Activated CD4-positive, alpha-beta T cell treated with anti-CD3 and anti-CD28 coated beads, Interleukin-2, amount 50 U/mL, for 4 hours (primary cell): ENCODE data around the gene SRCIN1.
A peak's percentile ranks its signal among the peaks of the same experiment; 100 is the strongest.
"Not testable (repeated sequence)": the region's sequence is repeated elsewhere in the genome, so short reads cannot be mapped to it uniquely, and the experiment has no call there.

ENCODE experiments used
- DNase-seq, 2 experiments: peaks; one replicate each; pipeline ENCODE4 v3.0.0-alpha.2; 2020

SRCIN1 gene

DNA sequence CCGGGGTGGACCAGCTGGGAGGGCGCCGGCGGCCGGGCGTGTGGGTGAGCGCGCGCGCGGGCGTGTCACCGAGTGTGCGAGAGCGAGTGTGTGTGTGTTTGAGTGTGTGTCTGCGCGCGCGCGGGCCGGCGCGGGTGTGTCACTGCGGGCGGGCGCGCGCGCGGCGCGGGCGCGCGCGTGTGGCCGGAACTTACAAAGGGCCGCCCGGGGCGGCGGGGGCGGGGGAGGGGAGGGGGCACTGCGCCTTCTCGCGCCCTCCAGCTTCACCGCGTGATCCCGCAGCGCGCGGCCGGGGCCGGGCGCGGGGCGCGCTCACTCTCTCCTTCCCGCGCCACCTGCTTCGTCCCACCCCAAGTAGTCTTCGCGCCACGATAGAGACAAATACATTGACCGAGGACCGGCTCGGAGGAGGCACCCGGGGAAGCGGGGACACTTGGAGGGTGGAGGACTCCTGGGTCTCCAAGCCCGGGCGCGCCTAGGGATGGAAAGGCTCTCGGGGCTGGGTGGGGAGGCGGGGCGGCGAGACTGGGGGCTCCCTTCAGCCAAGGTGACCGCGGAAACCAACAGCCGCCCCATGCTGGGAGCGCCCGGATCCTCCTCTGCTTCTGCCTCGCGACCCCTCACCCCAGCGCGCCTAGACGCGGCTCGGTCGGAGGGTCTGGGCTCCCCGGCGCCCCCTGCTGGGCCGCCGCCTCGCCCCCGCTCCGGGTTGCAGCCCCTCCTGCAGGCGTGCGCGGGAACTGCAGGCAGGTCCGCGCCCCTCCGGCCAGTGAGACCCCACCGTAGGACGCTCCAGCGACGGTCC, at the start of gene SRCIN1:
TSS of gene SRCIN1 (minus strand) at position 112 of the 805 bp plus-strand sequence. CDS start 247 bp downstream, outside the sequence.
- DNase-seq = peak; percentile 44 to 48

GRCh38 chr17:38654411-38655398, 49.0 kb upstream of the SRCIN1 start:
- DNase-seq = no peak

- DNase-seq = no peak
Observed at GRCh38 chr17:38653679-38654078, 47.9 kb upstream of the SRCIN1 start.

- no peak for DNase-seq
Observed at GRCh38 chr17:38653230-38653629, 47.5 kb upstream of the SRCIN1 start.

GRCh38 chr17:38650653-38651173, 45.0 kb upstream of the SRCIN1 start:
- DNase-seq = not testable (repeated sequence)

DNA sequence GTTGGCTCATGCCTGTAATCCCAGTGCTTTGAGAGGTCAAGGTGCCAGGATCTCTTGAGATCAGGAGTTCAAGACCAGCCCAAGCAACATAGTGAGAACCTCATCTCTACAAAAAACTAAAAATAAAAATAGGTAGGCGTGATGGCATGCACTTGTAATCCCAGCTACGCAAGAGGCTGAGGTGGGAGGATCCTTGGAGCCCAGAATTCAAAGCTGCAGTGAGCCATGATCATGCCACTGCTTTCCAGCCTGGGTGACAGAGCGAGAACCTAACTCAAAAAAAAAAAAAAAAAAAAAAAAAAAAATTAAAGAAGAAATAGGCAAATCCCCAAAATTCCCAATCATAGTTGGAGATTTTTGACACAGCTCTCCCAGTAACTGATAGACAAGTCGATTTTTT, 32.2 kb upstream of the SRCIN1 start:
- no peak for DNase-seq

DNA sequence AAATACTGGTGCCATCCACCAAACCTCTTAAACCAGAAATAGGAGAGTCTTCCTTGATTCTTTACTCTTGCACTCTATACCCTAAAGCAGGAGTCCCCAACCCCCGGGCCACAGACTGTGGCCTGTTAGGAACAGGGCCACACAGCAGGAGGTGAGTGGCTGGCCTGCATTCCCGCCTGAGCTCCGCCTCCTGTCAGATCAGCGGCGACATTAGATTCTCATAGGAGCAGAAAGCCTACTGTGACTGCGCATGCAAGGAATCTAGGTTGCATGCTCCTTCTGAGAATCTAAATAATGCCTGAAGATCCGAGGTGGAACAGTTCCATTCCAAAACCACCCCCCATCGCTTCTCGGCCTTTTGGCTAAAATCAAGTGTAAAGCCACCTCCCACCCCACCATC, 30.3 kb upstream of the SRCIN1 start:
- DNase-seq = no peak

- DNase-seq = no peak
Observed at GRCh38 chr17:38632334-38632733, 26.6 kb upstream of the SRCIN1 start.

DNA sequence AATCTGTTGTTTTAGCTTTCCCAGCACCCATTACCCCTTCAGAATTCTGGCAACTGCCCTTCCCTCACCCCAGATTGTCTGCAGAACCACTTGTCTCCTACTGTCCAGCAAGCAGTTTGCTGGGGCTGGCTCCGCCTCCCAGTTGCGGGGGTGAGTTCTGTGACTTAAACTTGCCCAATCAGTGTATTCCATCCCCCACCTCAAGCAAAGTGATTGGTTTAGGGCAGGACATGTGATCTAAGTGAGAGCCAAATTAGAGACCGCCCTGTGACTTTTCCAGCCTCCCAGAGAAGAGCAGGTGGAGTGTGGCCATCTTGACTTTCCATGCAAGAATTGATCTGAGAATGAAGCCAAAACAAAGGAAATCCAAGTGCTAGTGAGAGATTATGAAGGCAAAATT, 22.7 kb upstream of the SRCIN1 start:
- no peak for DNase-seq

GRCh38 chr17:38627957-38628356, 22.2 kb upstream of the SRCIN1 start:
- DNase-seq = no peak

- DNase-seq = not testable (repeated sequence)
Observed at GRCh38 chr17:38626606-38627226, 21.0 kb upstream of the SRCIN1 start.

GRCh38 chr17:38625482-38625881, 19.7 kb upstream of the SRCIN1 start:
- no peak for DNase-seq

DNA sequence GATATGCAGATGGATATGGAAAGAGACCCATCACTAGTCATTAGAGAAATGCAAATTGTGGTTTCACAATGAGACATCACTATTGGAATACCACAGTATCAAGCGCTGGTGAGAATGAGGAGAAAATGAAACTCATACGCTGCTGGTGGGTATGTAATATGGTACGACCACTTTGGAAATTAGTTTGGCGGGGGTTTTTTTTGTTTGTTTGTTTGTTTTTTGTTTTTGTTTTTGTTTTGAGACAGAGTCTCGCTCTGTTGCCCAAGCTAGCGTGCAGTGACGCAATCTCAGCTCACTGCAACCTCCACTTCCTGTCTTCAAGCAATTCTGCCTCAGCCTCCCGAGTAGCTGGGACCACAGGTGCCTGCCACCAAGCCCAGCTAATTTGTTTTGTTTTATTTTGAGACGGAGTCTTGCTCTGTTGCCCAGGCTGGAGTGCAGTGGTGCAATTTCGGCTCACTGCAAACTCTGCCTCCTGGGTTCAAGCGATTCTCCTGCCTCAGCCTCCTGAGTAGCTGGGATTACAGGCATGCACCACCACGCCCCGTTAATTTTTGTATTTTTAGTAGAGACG, 19.1 kb upstream of the SRCIN1 start:
- not testable (repeated sequence) for DNase-seq

GRCh38 chr17:38621538-38621937, 15.8 kb upstream of the SRCIN1 start:
- no peak for DNase-seq

DNA sequence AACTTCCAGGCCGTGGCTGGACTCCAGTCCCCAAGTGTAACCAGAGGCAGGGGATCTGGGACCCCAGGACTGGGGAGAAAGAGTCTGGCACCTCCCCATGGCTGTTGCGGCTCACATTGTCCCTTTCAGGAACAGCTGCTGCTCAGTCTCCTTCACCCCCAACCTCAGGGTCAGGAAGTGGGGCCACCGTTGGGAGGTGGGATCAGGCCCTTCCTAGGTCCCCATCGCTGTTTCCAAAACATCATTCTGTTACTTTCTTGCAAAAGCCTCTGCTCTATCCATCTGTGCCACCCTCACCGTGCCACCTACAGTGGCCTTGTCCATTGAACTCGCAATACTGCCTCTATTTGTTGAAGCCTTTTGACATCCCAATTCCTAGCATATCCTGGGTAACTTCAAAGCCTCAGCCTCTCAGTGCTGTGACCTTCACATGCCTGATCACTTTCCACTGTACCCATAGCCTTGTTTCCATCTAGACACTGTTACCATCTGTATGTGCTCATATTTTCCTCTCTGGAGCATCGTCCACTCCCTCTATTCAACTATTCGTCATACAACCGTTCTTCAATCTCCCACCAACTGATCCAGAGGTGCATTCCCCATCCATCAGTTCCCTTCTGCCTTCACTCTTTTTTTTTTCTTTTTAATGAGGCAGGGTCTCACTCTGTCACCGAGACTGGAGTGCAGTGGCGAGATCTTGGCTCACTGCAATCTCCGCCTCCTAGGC, 15.0 kb upstream of the SRCIN1 start:
- DNase-seq = no peak

GRCh38 chr17:38619937-38620550, 14.3 kb upstream of the SRCIN1 start:
- DNase-seq = no peak

DNA sequence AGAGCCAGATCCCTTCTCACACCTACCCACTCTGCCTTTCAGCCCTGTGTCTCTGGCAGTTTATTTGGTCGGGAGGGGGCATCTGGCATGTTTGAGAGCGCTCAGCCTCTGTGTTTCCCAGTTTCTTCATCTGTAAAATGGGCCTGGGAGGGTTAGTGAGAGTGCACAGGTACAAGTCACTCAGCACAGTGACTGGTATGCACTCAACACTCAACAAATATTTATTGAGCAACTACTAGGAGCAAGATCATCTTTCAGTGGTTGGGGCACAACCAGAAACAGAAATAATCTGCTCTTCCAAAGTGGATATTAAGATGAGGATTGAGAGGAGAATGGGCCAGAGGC, 13.7 kb upstream of the SRCIN1 start:
- no peak for DNase-seq

GRCh38 chr17:38617967-38618760, 12.4 kb upstream of the SRCIN1 start:
- no peak for DNase-seq

GRCh38 chr17:38617074-38617860, 11.5 kb upstream of the SRCIN1 start:
- no peak for DNase-seq

DNA sequence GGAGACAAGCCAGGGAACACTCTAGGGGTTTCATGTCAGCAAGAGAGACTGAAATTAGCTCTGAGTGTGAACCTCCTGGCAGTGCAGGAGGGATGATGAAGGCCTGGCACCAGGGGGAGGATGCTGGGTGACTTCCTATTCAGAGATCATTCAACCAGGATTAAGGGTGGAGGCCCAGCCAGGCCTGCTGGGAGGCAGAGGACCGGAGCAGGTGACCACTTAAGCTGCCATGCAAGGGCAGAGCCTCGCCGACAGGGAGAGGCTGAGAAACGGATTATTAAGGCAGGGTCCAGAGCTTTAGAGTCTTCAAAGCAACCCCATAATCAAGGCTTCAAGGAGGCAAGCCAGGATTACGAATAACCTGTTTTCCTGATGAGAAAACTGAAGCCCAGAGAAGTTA, 10.6 kb upstream of the SRCIN1 start:
- DNase-seq = no peak
